Uterus (tissue), 2 donors: ENCODE results near the gene LDLRAD2.

ENCODE experiments used
- CTCF ChIP-seq, 4 experiments: fragments of 200-600 bp in 2 of 4; fragments of 450-650 bp in 2 of 4; sonication (generic) in 2 of 4; IDR thresholded peaks; one replicate each; pipeline ENCODE4 v1.5.1; 2016 to 2019; ENCODE audit warnings: antibody characterized with exemption in 4 of 4, mild to moderate bottlenecking in 2 of 4, moderate library complexity in 1 of 4
- POLR2A ChIP-seq, 2 donors: fragments of 450-650 bp; IDR thresholded peaks; one replicate each; pipeline ENCODE4 v1.6.1; 2016; ENCODE audit warnings: antibody characterized with exemption in 2 of 2, mild to moderate bottlenecking in 1 of 2, moderate library complexity in 1 of 2

GRCh38 chr1:21778405-21778727 lies 33.7 kb upstream of the LDLRAD2 start:
- TF ChIP-seq CTCF (IDR thresholded peaks at IDR 0.05): no peak
- TF ChIP-seq POLR2A (IDR thresholded peaks at IDR 0.05): no peak
